Stomach (tissue), 9 donors: ENCODE results near the gene DLD. TPM values are rescaled to one million over a fixed set of nuclear protein-coding genes. Genes with fewer than 3 reads are reported as not detected.

Experiments
- DNase-seq, 2 donors: peaks; one replicate each; pipeline versions ENCODE4 v3.0.0 to v3.0.0-alpha.2; 2013 to 2019
- H3K27ac ChIP-seq, 5 donors: fragments of 200-600 bp in 4 of 5; sonication (generic) in 4 of 5; one replicate each; pipeline ENCODE4 v1.5.1; 2013 to 2019; ENCODE audit warnings: mild to moderate bottlenecking in 1 of 5, moderate library complexity in 1 of 5
- H3K27me3 ChIP-seq, 3 donors: fragments of 200-600 bp; sonication (generic); one replicate each; pipeline ENCODE4 v1.5.1; 2017 to 2019; ENCODE audit warnings: mixed run types in 1 of 3
- H3K36me3 ChIP-seq, 4 donors: fragments of 200-600 bp; sonication (generic); 1 replicate in 3 of 4; 2 replicates in 1 of 4; pipeline ENCODE4 v1.5.1; 2016 to 2019
- H3K4me1 ChIP-seq, 4 donors: fragments of 200-600 bp; sonication (generic); one replicate each; pipeline ENCODE4 v1.5.1; 2016 to 2019
- H3K4me3 ChIP-seq, 4 donors: fragments of 200-600 bp; sonication (generic) in 3 of 4; one replicate each; pipeline ENCODE4 v1.5.1; 2016 to 2019; ENCODE audit warnings: mild to moderate bottlenecking in 1 of 4
- H3K9me3 ChIP-seq, 4 donors: fragments of 200-600 bp; sonication (generic); one replicate each; pipeline ENCODE4 v1.5.1; 2016 to 2019
- EP300 ChIP-seq: sonication (generic); formaldehyde crosslinking; IDR thresholded peaks from one replicate; pipeline ENCODE4 v1.6.1; 2017; ENCODE audit warnings: antibody characterized with exemption
- POLR2A ChIP-seq, 4 donors: fragments of 450-650 bp; IDR thresholded peaks; one replicate each; pipeline ENCODE4 v1.6.1; 2016; ENCODE audit warnings: antibody characterized with exemption in 4 of 4, control low read depth in 2 of 4, mild to moderate bottlenecking in 1 of 4, moderate library complexity in 1 of 4
- POLR2AphosphoS5 ChIP-seq, 3 donors: sonication (generic); formaldehyde crosslinking; IDR thresholded peaks; one replicate each; pipeline ENCODE4 v1.6.1; 2016; ENCODE audit warnings: antibody characterized with exemption in 3 of 3
- WGBS, 5 donors: extraction: QIAGEN DNeasy Blood & Tissue Kit in 3 of 5; methylation state at CpG; one replicate each; pipeline versions ENCODE4 v1.1.5 to v1.1.7; 2013 to 2018; 5-methylcytosine and 5-hydroxymethylcytosine counted together
- intact Hi-C: fragments of 100-400 bp; cut with DNase I; formaldehyde crosslinking; loops from one replicate; pipeline ENCODE4 v1.15.1; 2023; ENCODE audit warnings: low total_unique reads
- polyA plus RNA-seq, 3 donors: library from polyadenylated mRNA; stranded (reverse); fragments of 200-250 nt; gene quantifications; one replicate each; pipeline ENCODE4 v1.2.3, GENCODE V29; 2013
- total RNA-seq, 5 donors: library from RNA; depleted of rRNA; stranded (reverse); fragments of >200 nt; gene quantifications; one replicate each; pipeline versions ENCODE4 v1.1.0 to v1.2.3, GENCODE V29; 2014 to 2016
- TF ChIP-seq, protein P1 (sequence below), 7 experiments: fragments of 450-650 bp in 4 of 7; fragments of 200-600 bp in 3 of 7; sonication (generic) in 3 of 7; IDR thresholded peaks; one replicate each; pipeline ENCODE4 v1.5.1; 2016 to 2019; ENCODE audit warnings: antibody characterized with exemption in 7 of 7, control low read depth in 2 of 7, mild to moderate bottlenecking in 1 of 7
- donor health status: healthy with polysubstance abuse.
- donor health status: Bipolar disorder and iron deficiency.
- donor health status: healthy.

The DLD gene
- total and polyA plus RNA-seq, 8 donors: 24.6 to 173 (median 88.2) TPM

DNA sequence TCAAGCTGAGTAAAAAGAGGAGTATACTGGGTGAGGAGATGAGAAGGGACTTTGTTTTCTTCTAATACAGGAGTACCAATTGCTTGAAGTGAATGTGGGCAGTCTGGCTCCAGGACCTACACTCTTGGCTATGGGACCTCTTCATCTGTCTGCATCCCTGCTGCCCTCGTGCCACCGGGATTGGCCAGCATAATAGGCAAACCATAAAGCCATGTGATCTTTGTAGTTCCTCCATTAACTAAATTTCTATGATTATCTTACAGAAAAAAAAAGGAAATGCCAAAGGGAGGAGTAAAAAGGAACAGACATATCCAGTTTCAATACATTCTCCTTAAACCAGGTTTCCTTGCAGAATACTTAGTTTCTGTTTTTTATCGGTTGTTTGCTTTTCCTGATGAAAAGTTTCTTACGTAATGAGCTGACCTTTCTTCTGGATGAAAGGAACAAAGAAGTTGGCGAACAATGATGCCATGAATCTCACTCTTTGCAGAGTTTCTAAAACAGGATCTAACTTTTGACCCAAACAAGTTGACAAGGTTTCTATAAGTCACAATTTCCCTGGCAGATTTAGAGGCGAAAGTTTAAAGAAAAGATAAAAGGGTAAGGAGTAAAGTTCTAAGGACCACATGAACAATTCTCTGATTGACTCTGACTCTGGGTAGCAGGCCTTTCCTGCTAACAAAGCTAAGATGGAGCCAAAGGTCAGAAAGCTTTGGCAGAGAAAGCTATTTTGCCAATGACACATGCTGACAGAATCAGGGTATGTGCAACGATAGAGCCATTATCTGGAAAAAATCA, 57.9 kb downstream of the DLD start:
- TF ChIP-seq POLR2AphosphoS5 (IDR thresholded peaks at IDR 0.05) (peak in 1 of 3 donors; percentile 53), POLR2A (IDR thresholded peaks at IDR 0.05) (no peak), EP300 (no peak)
- TF ChIP-seq, protein P1, sequence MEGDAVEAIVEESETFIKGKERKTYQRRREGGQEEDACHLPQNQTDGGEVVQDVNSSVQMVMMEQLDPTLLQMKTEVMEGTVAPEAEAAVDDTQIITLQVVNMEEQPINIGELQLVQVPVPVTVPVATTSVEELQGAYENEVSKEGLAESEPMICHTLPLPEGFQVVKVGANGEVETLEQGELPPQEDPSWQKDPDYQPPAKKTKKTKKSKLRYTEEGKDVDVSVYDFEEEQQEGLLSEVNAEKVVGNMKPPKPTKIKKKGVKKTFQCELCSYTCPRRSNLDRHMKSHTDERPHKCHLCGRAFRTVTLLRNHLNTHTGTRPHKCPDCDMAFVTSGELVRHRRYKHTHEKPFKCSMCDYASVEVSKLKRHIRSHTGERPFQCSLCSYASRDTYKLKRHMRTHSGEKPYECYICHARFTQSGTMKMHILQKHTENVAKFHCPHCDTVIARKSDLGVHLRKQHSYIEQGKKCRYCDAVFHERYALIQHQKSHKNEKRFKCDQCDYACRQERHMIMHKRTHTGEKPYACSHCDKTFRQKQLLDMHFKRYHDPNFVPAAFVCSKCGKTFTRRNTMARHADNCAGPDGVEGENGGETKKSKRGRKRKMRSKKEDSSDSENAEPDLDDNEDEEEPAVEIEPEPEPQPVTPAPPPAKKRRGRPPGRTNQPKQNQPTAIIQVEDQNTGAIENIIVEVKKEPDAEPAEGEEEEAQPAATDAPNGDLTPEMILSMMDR (IDR thresholded peaks at IDR 0.05): no peak
- Histone ChIP-seq H3K27ac (peak overlapping the region; percentile 13 to 81 (median 65)), H3K36me3 (peaks cover 8 to 62% (median 49%) of the 10 kb centered on the region in 4 donors)

DNA sequence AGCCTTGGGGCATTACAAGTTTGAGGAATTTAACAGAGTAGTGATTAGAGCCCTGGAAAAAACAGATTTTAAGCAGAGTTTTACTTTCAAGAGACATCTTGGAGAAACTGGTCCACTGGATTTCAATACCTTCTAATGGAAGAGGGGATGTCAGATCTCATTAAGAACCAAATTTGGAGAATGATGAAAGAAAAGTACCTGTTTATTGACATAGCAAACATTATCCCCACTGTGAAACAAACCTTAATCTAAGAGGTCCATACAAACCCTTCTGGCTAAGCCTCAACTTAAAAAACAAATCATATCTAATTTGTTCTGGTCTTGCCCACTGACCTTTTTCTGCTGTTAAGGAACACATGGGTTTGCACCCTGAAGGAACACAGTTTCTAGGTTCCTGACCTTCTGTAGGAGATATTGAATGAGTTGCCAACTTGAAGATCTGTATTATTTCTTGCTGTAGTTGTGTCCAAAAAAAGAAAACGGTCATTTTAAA, 58.5 kb downstream of the DLD start:
- no peaks in the 10 kb centered on the region for H3K27me3 ChIP-seq
- H3K9me3 ChIP-seq: no peaks in the 10 kb centered on the region
- WGBS, 5 donors: 25 to 47% (median 28%) methylated on average over 1 of the region's 1 CpG
- H3K36me3 ChIP-seq: peaks cover 8 to 62% (median 49%) of the 10 kb centered on the region in 4 donors
- no peak overlapping the region for H3K4me3 ChIP-seq
- H3K4me1 ChIP-seq: peaks cover 23 to 64% (median 49%) of the 10 kb centered on the region in 4 donors
- no peak for TF ChIP-seq POLR2A (IDR thresholded peaks at IDR 0.05)
- TF ChIP-seq, protein P1 (IDR thresholded peaks at IDR 0.05): no peak
- no peak for TF ChIP-seq EP300
- no peak for TF ChIP-seq POLR2AphosphoS5 (IDR thresholded peaks at IDR 0.05)
- peak overlapping the region; percentile 13 to 69 (median 65) for H3K27ac ChIP-seq
- intact Hi-C loops: no loop called here
- no peak for DNase-seq

More for the DNA sequence above, 57.9 kb downstream of the DLD start:
- DNase-seq: no peak
- Histone ChIP-seq H3K9me3 (no peaks in the 10 kb centered on the region), H3K4me3 (no peak overlapping the region), H3K4me1 (peaks cover 23 to 61% (median 49%) of the 10 kb centered on the region in 4 donors), H3K27me3 (no peaks in the 10 kb centered on the region)
- intact Hi-C loops: no loop called here
- WGBS, 5 donors: 29 to 56% (median 41%) methylated on average over 7 of the region's 7 CpGs

DNA sequence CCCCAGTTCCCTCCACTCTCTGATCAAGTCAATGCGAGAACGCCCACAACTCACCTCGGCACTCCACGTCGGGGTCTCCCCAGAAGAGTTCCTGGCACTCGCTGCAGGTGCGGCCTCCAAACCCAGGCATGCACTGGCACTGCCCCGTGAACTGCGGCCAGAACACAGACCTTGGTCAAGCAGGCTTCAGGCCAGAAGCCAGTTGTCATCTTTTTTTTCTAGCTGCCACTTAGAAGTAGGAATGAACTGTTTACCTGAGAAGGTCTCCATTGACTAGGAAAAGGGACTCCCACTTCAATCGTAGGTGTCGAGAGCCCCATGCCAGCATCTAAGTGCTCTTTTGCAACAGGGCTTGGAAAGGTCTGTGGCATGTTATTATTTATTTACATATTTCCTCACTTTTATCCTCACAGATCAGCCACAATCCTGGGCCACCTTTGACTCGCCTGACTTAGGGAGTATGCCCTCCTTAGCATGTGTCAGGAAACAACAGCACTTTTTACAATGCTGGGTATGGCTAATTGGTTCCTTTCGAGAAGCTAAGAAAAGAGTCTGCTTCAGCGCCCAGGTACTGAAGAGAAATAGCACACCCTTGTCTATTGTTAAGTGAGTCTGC, 60.3 kb downstream of the DLD start:
- Histone ChIP-seq H3K27me3 (no peaks in the 10 kb centered on the region), H3K4me1 (peaks cover 20 to 58% (median 44%) of the 10 kb centered on the region in 4 donors), H3K4me3 (no peak overlapping the region), H3K9me3 (no peaks in the 10 kb centered on the region), H3K36me3 (peaks cover 8 to 70% (median 52%) of the 10 kb centered on the region in 4 donors), H3K27ac (peak overlapping the region in 4 of 5 donors; percentile 8 to 69 (median 48))
- intact Hi-C loops: no loop called here
- 60 to 88% (median 75%) methylated on average over 14 of the region's 14 CpGs for WGBS, 5 donors
- DNase-seq: peak in 1 of 2 donors; percentile 42
- TF ChIP-seq POLR2A (IDR thresholded peaks at IDR 0.05): no peak
- TF ChIP-seq, protein P1 (IDR thresholded peaks at IDR 0.05): no peak
- no peak for TF ChIP-seq EP300
- no peak for TF ChIP-seq POLR2AphosphoS5 (IDR thresholded peaks at IDR 0.05)

DNA sequence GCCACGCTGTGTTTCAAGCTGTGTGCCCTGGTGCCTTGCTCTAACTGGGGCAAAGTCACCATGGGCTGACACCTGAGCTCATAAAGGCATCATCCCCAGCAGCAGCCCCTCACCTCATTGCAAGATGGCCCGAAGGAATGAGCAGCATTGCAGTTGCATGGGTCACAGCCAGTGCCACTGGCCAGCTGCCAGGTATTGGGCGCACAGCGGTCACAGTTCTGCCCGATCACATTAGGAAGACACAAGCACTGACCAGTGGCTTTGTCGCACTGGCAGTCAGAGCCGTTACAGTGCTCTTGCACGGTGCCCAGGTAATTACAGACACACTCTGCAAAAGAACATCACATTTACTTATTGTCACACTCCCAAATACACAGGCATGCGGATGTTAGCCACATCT, 60.9 kb downstream of the DLD start:
- Histone ChIP-seq H3K9me3 (no peaks in the 10 kb centered on the region), H3K27me3 (no peaks in the 10 kb centered on the region), H3K36me3 (peaks cover 14 to 72% (median 53%) of the 10 kb centered on the region in 4 donors), H3K27ac (peak overlapping the region in 2 of 5 donors; percentile 39 to 56), H3K4me3 (no peak overlapping the region), H3K4me1 (peaks cover 20 to 58% (median 45%) of the 10 kb centered on the region in 4 donors)
- WGBS, 5 donors: 78 to 90% (median 88%) methylated on average over 6 to 9 of the region's 9 CpGs
- no peak for TF ChIP-seq POLR2A (IDR thresholded peaks at IDR 0.05)
- TF ChIP-seq, protein P1 (IDR thresholded peaks at IDR 0.05): no peak
- no peak for TF ChIP-seq POLR2AphosphoS5 (IDR thresholded peaks at IDR 0.05)
- TF ChIP-seq EP300: no peak
- DNase-seq: no peak
- intact Hi-C loops: no loop called here
